Esophagus muscularis mucosa (tissue), 4 donors: ENCODE results near the gene PLEKHM2. TPM values are rescaled to one million over a fixed set of nuclear protein-coding genes. Genes with fewer than 3 reads are reported as not detected.

Experiments
- DNase-seq: peaks from one replicate; pipeline ENCODE4 v3.0.0-alpha.2; 2017; ENCODE audit errors: extremely low spot score
- H3K27ac ChIP-seq, 4 donors: fragments of 200-600 bp; sonication (generic); replicated peaks in 1 of 4; 1 replicate in 3 of 4; 2 replicates in 1 of 4; pipeline ENCODE4 v1.5.1; 2016 to 2019; ENCODE audit warnings: mild to moderate bottlenecking in 1 of 4
- H3K27me3 ChIP-seq, 4 donors: fragments of 200-600 bp; sonication (generic); one replicate each; pipeline versions ENCODE4 v1.5.1 to v1.6.0; 2016 to 2019
- H3K36me3 ChIP-seq, 4 donors: fragments of 200-600 bp; sonication (generic); one replicate each; pipeline ENCODE4 v1.5.1; 2016 to 2019
- H3K4me1 ChIP-seq, 4 donors: fragments of 200-600 bp; sonication (generic); one replicate each; pipeline ENCODE4 v1.5.1; 2016 to 2019
- H3K4me3 ChIP-seq, 4 donors: fragments of 200-600 bp; sonication (generic); 1 replicate in 2 of 4; 2 replicates in 2 of 4; pipeline ENCODE4 v1.5.1; 2016 to 2019; ENCODE audit warnings: mild to moderate bottlenecking in 4 of 4, moderate library complexity in 1 of 4
- H3K9me3 ChIP-seq, 4 donors: fragments of 200-600 bp; sonication (generic); 1 replicate in 3 of 4; 2 replicates in 1 of 4; pipeline ENCODE4 v1.5.1; 2016 to 2019
- EP300 ChIP-seq: sonication (generic); formaldehyde crosslinking; IDR thresholded peaks from one replicate; pipeline ENCODE4 v1.6.1; 2017; ENCODE audit warnings: antibody characterized with exemption
- POLR2A ChIP-seq: fragments of 450-650 bp; IDR thresholded peaks from one replicate; pipeline ENCODE4 v1.6.1; 2017; ENCODE audit warnings: antibody characterized with exemption, moderate library complexity, mild to moderate bottlenecking, low read depth
- POLR2AphosphoS5 ChIP-seq, 2 donors: sonication (generic); formaldehyde crosslinking; IDR thresholded peaks; one replicate each; pipeline ENCODE4 v1.6.1; 2017; ENCODE audit warnings: antibody characterized with exemption in 2 of 2
- WGBS: methylation state at CpG from one replicate; pipeline ENCODE4 v1.1.5; 2018; 5-methylcytosine and 5-hydroxymethylcytosine counted together
- intact Hi-C: fragments of 100-400 bp; cut with DNase I; formaldehyde crosslinking; loops from one replicate; pipeline ENCODE4 v1.15.1; 2023
- total RNA-seq, 4 donors: library from RNA; depleted of rRNA; stranded (reverse); fragments of >200 nt; gene quantifications; one replicate each; pipeline versions ENCODE4 v1.1.0 to v1.2.1, GENCODE V29; 2016
- TF ChIP-seq, protein P1 (sequence below), 3 experiments: fragments of 200-600 bp in 2 of 3; fragments of 450-650 bp in 1 of 3; sonication (generic) in 2 of 3; IDR thresholded peaks; one replicate each; pipeline ENCODE4 v1.5.1; 2017 to 2019; ENCODE audit warnings: antibody characterized with exemption in 3 of 3, mild to moderate bottlenecking in 2 of 3, moderate library complexity in 1 of 3

PLEKHM2 gene, protein sequence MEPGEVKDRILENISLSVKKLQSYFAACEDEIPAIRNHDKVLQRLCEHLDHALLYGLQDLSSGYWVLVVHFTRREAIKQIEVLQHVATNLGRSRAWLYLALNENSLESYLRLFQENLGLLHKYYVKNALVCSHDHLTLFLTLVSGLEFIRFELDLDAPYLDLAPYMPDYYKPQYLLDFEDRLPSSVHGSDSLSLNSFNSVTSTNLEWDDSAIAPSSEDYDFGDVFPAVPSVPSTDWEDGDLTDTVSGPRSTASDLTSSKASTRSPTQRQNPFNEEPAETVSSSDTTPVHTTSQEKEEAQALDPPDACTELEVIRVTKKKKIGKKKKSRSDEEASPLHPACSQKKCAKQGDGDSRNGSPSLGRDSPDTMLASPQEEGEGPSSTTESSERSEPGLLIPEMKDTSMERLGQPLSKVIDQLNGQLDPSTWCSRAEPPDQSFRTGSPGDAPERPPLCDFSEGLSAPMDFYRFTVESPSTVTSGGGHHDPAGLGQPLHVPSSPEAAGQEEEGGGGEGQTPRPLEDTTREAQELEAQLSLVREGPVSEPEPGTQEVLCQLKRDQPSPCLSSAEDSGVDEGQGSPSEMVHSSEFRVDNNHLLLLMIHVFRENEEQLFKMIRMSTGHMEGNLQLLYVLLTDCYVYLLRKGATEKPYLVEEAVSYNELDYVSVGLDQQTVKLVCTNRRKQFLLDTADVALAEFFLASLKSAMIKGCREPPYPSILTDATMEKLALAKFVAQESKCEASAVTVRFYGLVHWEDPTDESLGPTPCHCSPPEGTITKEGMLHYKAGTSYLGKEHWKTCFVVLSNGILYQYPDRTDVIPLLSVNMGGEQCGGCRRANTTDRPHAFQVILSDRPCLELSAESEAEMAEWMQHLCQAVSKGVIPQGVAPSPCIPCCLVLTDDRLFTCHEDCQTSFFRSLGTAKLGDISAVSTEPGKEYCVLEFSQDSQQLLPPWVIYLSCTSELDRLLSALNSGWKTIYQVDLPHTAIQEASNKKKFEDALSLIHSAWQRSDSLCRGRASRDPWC
- total RNA-seq = 10 to 100 TPM; 44.4 to 68.2 (median 55.2) TPM

DNA sequence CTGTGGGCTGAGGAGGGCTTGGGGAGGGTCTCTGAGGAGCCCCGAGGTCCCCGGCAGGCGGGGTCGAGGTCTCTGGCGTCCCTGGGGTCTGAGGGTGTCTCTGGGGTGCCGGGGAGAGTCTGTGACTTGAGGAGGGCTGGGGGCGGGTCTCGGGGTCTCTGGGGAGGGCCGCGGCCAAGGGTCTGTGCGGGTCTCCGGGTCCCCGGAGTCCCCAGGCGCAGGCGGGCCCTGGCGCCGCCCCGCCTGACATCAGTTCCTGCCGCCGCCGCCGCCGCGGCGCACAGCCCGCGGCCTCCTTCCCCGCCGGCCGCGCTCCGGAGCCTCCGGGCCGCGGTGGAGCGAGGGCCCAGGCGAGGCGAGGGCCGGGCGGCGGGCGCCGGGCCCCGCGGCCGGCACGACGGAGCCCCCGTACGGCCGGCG lies at the start of gene PLEKHM2:
Gene PLEKHM2, plus strand, starts transcription at position 279 of the 420 bp plus-strand sequence. CDS start 239 bp downstream, outside the sequence.
- no peaks in the 10 kb centered on the region for H3K36me3 ChIP-seq
- no peak for DNase-seq
- WGBS = 0% methylated on average over 5 of the region's 52 CpGs
- H3K4me1 ChIP-seq = peaks cover 17 to 45% (median 36%) of the 10 kb centered on the region in 4 donors
- H3K9me3 ChIP-seq = no peaks in the 10 kb centered on the region
- TF ChIP-seq EP300 = no peak
- TF ChIP-seq POLR2A = peak; percentile 23
- TF ChIP-seq, protein P1, sequence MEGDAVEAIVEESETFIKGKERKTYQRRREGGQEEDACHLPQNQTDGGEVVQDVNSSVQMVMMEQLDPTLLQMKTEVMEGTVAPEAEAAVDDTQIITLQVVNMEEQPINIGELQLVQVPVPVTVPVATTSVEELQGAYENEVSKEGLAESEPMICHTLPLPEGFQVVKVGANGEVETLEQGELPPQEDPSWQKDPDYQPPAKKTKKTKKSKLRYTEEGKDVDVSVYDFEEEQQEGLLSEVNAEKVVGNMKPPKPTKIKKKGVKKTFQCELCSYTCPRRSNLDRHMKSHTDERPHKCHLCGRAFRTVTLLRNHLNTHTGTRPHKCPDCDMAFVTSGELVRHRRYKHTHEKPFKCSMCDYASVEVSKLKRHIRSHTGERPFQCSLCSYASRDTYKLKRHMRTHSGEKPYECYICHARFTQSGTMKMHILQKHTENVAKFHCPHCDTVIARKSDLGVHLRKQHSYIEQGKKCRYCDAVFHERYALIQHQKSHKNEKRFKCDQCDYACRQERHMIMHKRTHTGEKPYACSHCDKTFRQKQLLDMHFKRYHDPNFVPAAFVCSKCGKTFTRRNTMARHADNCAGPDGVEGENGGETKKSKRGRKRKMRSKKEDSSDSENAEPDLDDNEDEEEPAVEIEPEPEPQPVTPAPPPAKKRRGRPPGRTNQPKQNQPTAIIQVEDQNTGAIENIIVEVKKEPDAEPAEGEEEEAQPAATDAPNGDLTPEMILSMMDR (IDR thresholded peaks at IDR 0.05) = no peak
- peak in 1 of 2 donors; percentile 43 for TF ChIP-seq POLR2AphosphoS5 (IDR thresholded peaks at IDR 0.05)
- intact Hi-C loops = no loop called here
- no peaks in the 10 kb centered on the region for H3K27me3 ChIP-seq
- peak within 1 kb of the TSS; percentile 93 to 96 (median 94) for H3K27ac ChIP-seq
- peak within 1 kb of the TSS; percentile 69 to 96 (median 88) for H3K4me3 ChIP-seq

DNA sequence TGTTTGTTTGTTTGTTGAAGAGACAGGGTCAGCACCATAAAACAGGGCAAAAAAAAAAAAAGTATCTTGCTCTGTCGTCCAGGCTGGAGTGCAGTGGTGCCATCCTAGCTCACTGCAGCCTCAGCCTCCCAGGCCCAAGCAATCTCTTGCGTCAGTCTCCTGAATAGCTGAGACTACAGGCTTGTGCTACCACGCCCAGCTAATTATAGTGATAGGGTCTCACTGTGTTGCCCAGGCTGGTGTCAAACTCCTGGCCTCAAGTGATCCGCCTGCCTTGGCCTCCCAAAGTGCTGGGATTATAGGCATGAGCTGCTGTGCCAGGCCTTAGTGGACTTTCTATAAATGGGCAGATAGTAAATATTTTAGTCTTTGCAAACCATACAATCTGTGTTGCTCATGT lies 47.7 kb upstream of the PLEKHM2 start:
- DNase-seq = no peak
- Histone ChIP-seq H3K4me1 (no peaks in the 10 kb centered on the region), H3K27ac (no peak overlapping the region), H3K4me3 (no peak overlapping the region), H3K36me3 (peaks cover 47 to 97% (median 95%) of the 10 kb centered on the region in 4 donors), H3K27me3 (no peaks in the 10 kb centered on the region), H3K9me3 (no peaks in the 10 kb centered on the region)
- no peak for TF ChIP-seq EP300
- TF ChIP-seq POLR2AphosphoS5 (IDR thresholded peaks at IDR 0.05) = no peak
- TF ChIP-seq POLR2A = no peak
- TF ChIP-seq, protein P1 (IDR thresholded peaks at IDR 0.05) = no peak
- intact Hi-C loops = no loop called here
- WGBS = 100% methylated on average over 4 of the region's 4 CpGs

- no peaks in the 10 kb centered on the region for H3K9me3 ChIP-seq
- TF ChIP-seq POLR2AphosphoS5 (IDR thresholded peaks at IDR 0.05) (no peak), POLR2A (no peak), EP300 (no peak)
- TF ChIP-seq, protein P1 (IDR thresholded peaks at IDR 0.05) = no peak
- no peaks in the 10 kb centered on the region for H3K4me1 ChIP-seq
- WGBS = 80% methylated on average over 4 of the region's 4 CpGs
- no peaks in the 10 kb centered on the region for H3K27me3 ChIP-seq
- no peak overlapping the region for H3K4me3 ChIP-seq
- intact Hi-C loops = no loop called here
- DNase-seq = no peak
- no peak overlapping the region for H3K27ac ChIP-seq
- peaks cover 47 to 93% (median 89%) of the 10 kb centered on the region in 4 donors for H3K36me3 ChIP-seq
Measured at GRCh38 chr1:15637826-15638225, 46.3 kb upstream of the PLEKHM2 start.

DNA sequence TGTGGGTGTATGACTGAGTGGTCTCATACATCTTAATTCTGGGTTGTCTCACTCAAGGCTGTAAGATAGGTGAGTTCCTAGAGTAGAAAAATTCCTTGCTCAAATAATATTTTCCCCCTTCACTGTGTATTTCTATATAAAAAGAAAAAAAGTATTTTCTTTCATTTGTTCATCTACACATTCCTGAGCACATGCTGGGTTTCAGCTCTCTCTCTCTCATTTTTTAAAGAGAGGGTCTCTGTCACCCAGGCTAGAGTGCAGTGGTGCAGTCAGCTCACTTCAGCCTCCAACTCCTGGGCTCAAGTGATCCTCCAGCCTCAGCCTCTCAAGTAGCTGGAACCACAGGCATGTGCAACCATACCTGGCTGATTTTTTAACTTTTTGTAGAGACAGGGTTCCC lies 44.9 kb upstream of the PLEKHM2 start:
- Histone ChIP-seq H3K9me3 (no peaks in the 10 kb centered on the region), H3K27me3 (no peaks in the 10 kb centered on the region), H3K36me3 (peaks cover 34 to 93% (median 89%) of the 10 kb centered on the region in 4 donors), H3K4me3 (no peak overlapping the region), H3K27ac (no peak overlapping the region), H3K4me1 (no peaks in the 10 kb centered on the region)
- no peak for DNase-seq
- intact Hi-C loops = no loop called here
- TF ChIP-seq EP300 (no peak), POLR2A (no peak), POLR2AphosphoS5 (IDR thresholded peaks at IDR 0.05) (no peak)
- TF ChIP-seq, protein P1 (IDR thresholded peaks at IDR 0.05) = no peak
